Keratinocyte (primary cell): ENCODE results near the gene PFKP. TPM values are rescaled to one million over a fixed set of nuclear protein-coding genes. Genes with fewer than 3 reads are reported as not detected.

Experiments used
- DNase-seq: peaks from one replicate; pipeline ENCODE4 v3.0.0-alpha.2; 2011; ENCODE audit warnings: low read depth, missing footprints, low spot score
- FAIRE-seq: peaks from 2 replicates; lab custom pipeline; 2011; peaks lifted over from hg19 to GRCh38; lab: Jason Lieb, UNC
- H2AFZ ChIP-seq: 2 replicates; pipeline ENCODE4 v1.6.0; 2012; ENCODE audit warnings: low read length, control low read depth, inconsistent platforms; ENCODE audit not compliant: control insufficient read depth
- H3K27ac ChIP-seq: 2 replicates; pipeline ENCODE4 v1.5.1; 2011; ENCODE audit warnings: low read length; ENCODE audit not compliant: control insufficient read depth, insufficient read depth
- H3K27me3 ChIP-seq: 3 replicates; pipeline ENCODE4 v1.6.0; 2011; ENCODE audit warnings: low read length; ENCODE audit not compliant: control insufficient read depth, insufficient read depth; ENCODE audit errors: extremely low read depth
- H3K36me3 ChIP-seq, 2 experiments: 2 replicates in 1 of 2; 3 replicates in 1 of 2; pipeline ENCODE4 v1.5.1; 2011; ENCODE audit warnings: low read length in 2 of 2, mild to moderate bottlenecking in 1 of 2; ENCODE audit not compliant: control insufficient read depth in 2 of 2, insufficient read depth in 2 of 2; ENCODE audit errors: extremely low read depth in 1 of 2
- H3K4me1 ChIP-seq: 3 replicates; pipeline ENCODE4 v1.5.1; 2011; ENCODE audit warnings: low read length; ENCODE audit not compliant: control insufficient read depth, insufficient read depth; ENCODE audit errors: extremely low read depth
- H3K4me2 ChIP-seq: 3 replicates; pipeline ENCODE4 v1.6.0; 2011; ENCODE audit warnings: low read depth, low read length; ENCODE audit not compliant: control insufficient read depth, insufficient read depth; ENCODE audit errors: extremely low read depth
- H3K4me3 ChIP-seq, 3 experiments: fragments of 200-600 bp in 1 of 3; sonication (generic) in 1 of 3; 2 replicates in 2 of 3; 3 replicates in 1 of 3; pipeline ENCODE4 v1.5.1; 2011 to 2016; ENCODE audit warnings: low read length in 3 of 3, mild to moderate bottlenecking in 3 of 3, control low read depth in 2 of 3, inconsistent platforms in 1 of 3, low read depth in 1 of 3, mixed read lengths in 1 of 3, mixed run types in 1 of 3, moderate library complexity in 1 of 3; ENCODE audit not compliant: control insufficient read depth in 2 of 3, insufficient read depth in 2 of 3; ENCODE audit errors: extremely low read depth in 1 of 3
- H3K79me2 ChIP-seq: 2 replicates; pipeline ENCODE4 v1.6.0; 2012; ENCODE audit warnings: low read length; ENCODE audit not compliant: control insufficient read depth, insufficient read depth
- H3K9ac ChIP-seq: 3 replicates; pipeline ENCODE4 v1.6.0; 2011; ENCODE audit warnings: low read length; ENCODE audit not compliant: control insufficient read depth, insufficient read depth; ENCODE audit errors: extremely low read depth
- H3K9me1 ChIP-seq: 3 replicates; pipeline ENCODE4 v1.6.0; 2011; ENCODE audit warnings: low read length; ENCODE audit not compliant: control insufficient read depth, insufficient read depth; ENCODE audit errors: extremely low read depth
- H3K9me3 ChIP-seq: 2 replicates; pipeline ENCODE4 v1.5.1; 2012; ENCODE audit warnings: low read depth, low read length; ENCODE audit not compliant: control insufficient read depth
- H4K20me1 ChIP-seq: 3 replicates; pipeline ENCODE4 v1.6.0; 2011; ENCODE audit warnings: low read length; ENCODE audit not compliant: control insufficient read depth, insufficient read depth; ENCODE audit errors: extremely low read depth
- CTCF ChIP-seq, 3 experiments: IDR thresholded peaks in 1 of 3; conservative IDR thresholded peaks in 1 of 3; optimal IDR thresholded peaks in 1 of 3; 2 replicates in 2 of 3; 3 replicates in 1 of 3; pipeline versions ENCODE3 to v1.5.1; 2011; ENCODE audit warnings: low read length in 3 of 3, mild to moderate bottlenecking in 3 of 3, moderate library complexity in 2 of 3, control low read depth in 1 of 3, inconsistent platforms in 1 of 3; ENCODE audit not compliant: insufficient read depth in 2 of 3; ENCODE audit errors: extremely low read depth in 1 of 3
- EZH2 ChIP-seq: IDR thresholded peaks from one replicate; pipeline ENCODE4 v1.6.1; 2012; ENCODE audit warnings: inconsistent platforms, mild to moderate bottlenecking, low read length, moderate library complexity
- dilution Hi-C: fragments of 300-500 bp; cut with MboI; formaldehyde crosslinking; loops from one replicate; pipeline ENCODE4 v1.7.0; 2020; ENCODE audit warnings: low sequenced_read_pairs; ENCODE audit not compliant: extremely low pct_ligation_motif_present
- polyA plus RNA-seq, 5 experiments: library from polyadenylated mRNA; depleted of rRNA in 3 of 5; stranded (reverse) in 3 of 5; stranded (forward) in 1 of 5; unstranded in 1 of 5; fragments of >200 nt; gene quantifications; 1 replicate in 1 of 5; 2 replicates in 3 of 5; 3 replicates in 1 of 5; pipeline versions ENCODE4 v1.2.1 to v1.2.3, GENCODE V29; 2011 to 2012; ENCODE audit warnings: missing spikeins in 2 of 5, low read depth in 1 of 5, low replicate concordance in 1 of 5

PFKP gene
- polyA plus RNA-seq, 1 donor (not counting 4 experiments of a cell fraction or from before 2014, with no cell fraction given), result 117 TPM

GRCh38 chr10:3096149-3096548 is 28.8 kb downstream of the PFKP start:
- no peaks in the 10 kb centered on the region for H3K9me3 ChIP-seq
- H4K20me1 ChIP-seq, result no peaks in the 10 kb centered on the region
- H2AFZ ChIP-seq, result no peak overlapping the region
- H3K27me3 ChIP-seq, result no peaks in the 10 kb centered on the region
- peaks cover 57% of the 10 kb centered on the region for H3K4me1 ChIP-seq
- peaks cover 13 to 27% of the 10 kb centered on the region in 2 experiments for H3K36me3 ChIP-seq
- peaks cover 6% of the 10 kb centered on the region for H3K9me1 ChIP-seq
- peak overlapping the region; percentile 41 for H3K9ac ChIP-seq
- H3K79me2 ChIP-seq, result peaks cover 70% of the 10 kb centered on the region
- dilution Hi-C loops, result no loop called here
- H3K4me3 ChIP-seq, result peak overlapping the region in 2 of 3 experiments; percentile 30 to 63
- FAIRE-seq (no peak), DNase-seq (no peak)
- peak overlapping the region; percentile 54 for H3K4me2 ChIP-seq
- TF ChIP-seq EZH2, result no peak
- no peak for TF ChIP-seq CTCF (optimal IDR thresholded peaks at IDR 0.05 in 1 of 3, IDR thresholded peaks at IDR 0.05 in 1 of 3, conservative IDR thresholded peaks at IDR 0.05 in 1 of 3; ENCODE audit: extremely low read depth in 1 of 3, insufficient read depth in 2 of 3, low read length in 3 of 3)
- H3K27ac ChIP-seq, result peak overlapping the region; percentile 85

- H3K27me3 ChIP-seq, result no peaks in the 10 kb centered on the region
- TF ChIP-seq CTCF (optimal IDR thresholded peaks at IDR 0.05 in 1 of 3, IDR thresholded peaks at IDR 0.05 in 1 of 3, conservative IDR thresholded peaks at IDR 0.05 in 1 of 3; ENCODE audit: extremely low read depth in 1 of 3, insufficient read depth in 2 of 3, low read length in 3 of 3) (no peak), EZH2 (no peak)
- H4K20me1 ChIP-seq, result no peaks in the 10 kb centered on the region
- H3K9me1 ChIP-seq, result peaks cover 6% of the 10 kb centered on the region
- H3K36me3 ChIP-seq, result peaks cover 19 to 33% of the 10 kb centered on the region in 2 experiments
- FAIRE-seq (no peak), DNase-seq (no peak)
- peaks cover 72% of the 10 kb centered on the region for H3K79me2 ChIP-seq
- no peak overlapping the region for H3K4me3 ChIP-seq
- no peaks in the 10 kb centered on the region for H3K9me3 ChIP-seq
- peaks cover 48% of the 10 kb centered on the region for H3K4me1 ChIP-seq
- peak overlapping the region; percentile 2 for H3K9ac ChIP-seq
- peak overlapping the region; percentile 39 for H3K27ac ChIP-seq
- no peak overlapping the region for H3K4me2 ChIP-seq
- dilution Hi-C loops, result no loop called here
- H2AFZ ChIP-seq, result no peak overlapping the region
Observed at GRCh38 chr10:3097160-3097559, 29.8 kb downstream of the PFKP start.
